Glutamatergic neuron (in vitro differentiated cells): ENCODE results near the gene CES2. TPM values are rescaled to one million over a fixed set of nuclear protein-coding genes. Genes with fewer than 3 reads are reported as not detected.
"Not testable (repeated sequence)": the region's sequence is repeated elsewhere in the genome, so short reads cannot be mapped to it uniquely, and the experiment has no call there.

Source experiments
- DNase-seq: peaks from one replicate; pipeline ENCODE4 v3.0.0; 2022
- H3K27ac Mint-ChIP-seq: one replicate; pipeline ENCODE4 v1.8.0; 2020; ENCODE audit warnings: mild to moderate bottlenecking, mixed read lengths, inconsistent platforms; ENCODE audit not compliant: unreplicated experiment
- H3K27me3 Mint-ChIP-seq: one replicate; pipeline ENCODE4 v1.8.0; 2020; ENCODE audit warnings: mild to moderate bottlenecking, moderate library complexity, mixed read lengths, inconsistent platforms; ENCODE audit not compliant: unreplicated experiment
- H3K36me3 Mint-ChIP-seq: one replicate; pipeline ENCODE4 v1.8.0; 2020; ENCODE audit warnings: mild to moderate bottlenecking, mixed read lengths, inconsistent platforms; ENCODE audit not compliant: unreplicated experiment
- H3K4me1 Mint-ChIP-seq: one replicate; pipeline ENCODE4 v1.8.0; 2020; ENCODE audit warnings: mild to moderate bottlenecking, low read depth, mixed read lengths, inconsistent platforms; ENCODE audit not compliant: unreplicated experiment
- H3K4me3 Mint-ChIP-seq: one replicate; pipeline ENCODE4 v1.8.0; 2020; ENCODE audit warnings: mild to moderate bottlenecking, mixed read lengths, inconsistent platforms; ENCODE audit not compliant: unreplicated experiment
- H3K9me3 Mint-ChIP-seq: one replicate; pipeline ENCODE4 v1.8.0; 2020; ENCODE audit warnings: mild to moderate bottlenecking, moderate library complexity, mixed read lengths, inconsistent platforms; ENCODE audit not compliant: unreplicated experiment
- CTCF ChIP-seq: fragments of 200-600 bp; sonication (generic); IDR thresholded peaks from one replicate; pipeline ENCODE4 v1.5.0; 2021; ENCODE audit not compliant: partially characterized antibody, unreplicated experiment
- total RNA-seq: library from RNA; stranded (reverse); fragmentation: NEBNext Ultra II Directional; extraction: Animal tissue kit (Norgen Biotek cat#: 25700); gene quantifications from one replicate; pipeline ENCODE4 v1.2.1, GENCODE V29; 2021; ENCODE audit not compliant: unreplicated experiment

CES2 gene
- total RNA-seq, 1 donor from 2014 or later: 38.6 TPM

- DNase-seq: no peak
- peaks cover 1% of the 10 kb centered on the region for H3K9me3 Mint-ChIP-seq
- no peak overlapping the region for H3K4me3 Mint-ChIP-seq
- no peak overlapping the region for H3K27ac Mint-ChIP-seq
- peaks cover 6% of the 10 kb centered on the region for H3K4me1 Mint-ChIP-seq
- TF ChIP-seq CTCF: no peak
- no peaks in the 10 kb centered on the region for H3K36me3 Mint-ChIP-seq
- peaks cover 4% of the 10 kb centered on the region for H3K27me3 Mint-ChIP-seq
Observed at GRCh38 chr16:66944054-66944441, 8.7 kb downstream of the CES2 start.

GRCh38 chr16:66944971-66945370, 9.7 kb downstream of the CES2 start:
- not testable (repeated sequence) for H3K27me3 Mint-ChIP-seq, DNase-seq, H3K9me3 Mint-ChIP-seq, H3K4me3 Mint-ChIP-seq, H3K36me3 Mint-ChIP-seq, H3K4me1 Mint-ChIP-seq, H3K27ac Mint-ChIP-seq

GRCh38 chr16:66945939-66946338, 10.6 kb downstream of the CES2 start:
- Mint-ChIP-seq H3K9me3 (peaks cover 2% of the 10 kb centered on the region), H3K4me3 (no peak overlapping the region), H3K36me3 (no peaks in the 10 kb centered on the region), H3K4me1 (peaks cover 8% of the 10 kb centered on the region), H3K27ac (no peak overlapping the region), H3K27me3 (peaks cover 4% of the 10 kb centered on the region)
- no peak for TF ChIP-seq CTCF
- no peak for DNase-seq

- Mint-ChIP-seq H3K4me3 (peak overlapping the region; percentile 4), H3K27ac (no peak overlapping the region), H3K9me3 (peaks cover 2% of the 10 kb centered on the region), H3K27me3 (peaks cover 4% of the 10 kb centered on the region), H3K36me3 (no peaks in the 10 kb centered on the region), H3K4me1 (peaks cover 8% of the 10 kb centered on the region)
- no peak for DNase-seq
- no peak for TF ChIP-seq CTCF
Observed at GRCh38 chr16:66946541-66946940, 11.2 kb downstream of the CES2 start.

- H3K4me1 Mint-ChIP-seq: peaks cover 8% of the 10 kb centered on the region
- H3K4me3 Mint-ChIP-seq: peak overlapping the region; percentile 4
- no peak for TF ChIP-seq CTCF
- H3K27ac Mint-ChIP-seq: no peak overlapping the region
- H3K9me3 Mint-ChIP-seq: peaks cover 5% of the 10 kb centered on the region
- H3K27me3 Mint-ChIP-seq: peaks cover 4% of the 10 kb centered on the region
- H3K36me3 Mint-ChIP-seq: no peaks in the 10 kb centered on the region
- DNase-seq: no peak
Observed at GRCh38 chr16:66946974-66947301, 11.6 kb downstream of the CES2 start.
